NOMO-1 treated with dmso at 0.1 percent for 144 hours (cell line): Measurements from ENCODE around the gene GABRE.
"Not testable (repeated sequence)": the region's sequence is repeated elsewhere in the genome, so short reads cannot be mapped to it uniquely, and the experiment has no call there.

Source experiments
- DNase-seq: peaks from one replicate; lab custom pipeline; 2025; ENCODE audit not compliant: unreplicated experiment; lab: John Stamatoyannopoulos, UW

Gene GABRE

DNA sequence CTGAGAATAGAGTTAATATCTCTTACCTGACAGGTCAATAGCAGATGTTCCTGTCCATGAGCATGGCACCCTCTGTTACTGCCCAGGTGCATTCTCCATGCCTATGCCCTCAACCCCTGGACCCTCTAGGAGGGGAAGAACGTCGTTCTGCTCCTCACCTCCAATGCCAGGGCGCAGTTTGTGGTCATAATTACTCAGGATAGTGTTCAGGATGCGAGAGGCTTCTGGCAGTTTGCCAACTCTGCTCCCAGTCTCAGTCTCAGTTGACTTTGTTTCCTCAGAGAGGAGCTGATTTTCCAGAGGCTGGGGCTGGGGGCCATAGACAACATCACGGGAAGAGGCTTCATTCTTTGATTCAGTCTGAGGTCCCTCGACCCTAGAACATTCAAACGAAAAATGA lies 4.4 kb downstream of the GABRE start:
- DNase-seq: no peak

GRCh38 chrX:151966236-151966635 lies 8.2 kb downstream of the GABRE start:
- DNase-seq: no peak

DNA sequence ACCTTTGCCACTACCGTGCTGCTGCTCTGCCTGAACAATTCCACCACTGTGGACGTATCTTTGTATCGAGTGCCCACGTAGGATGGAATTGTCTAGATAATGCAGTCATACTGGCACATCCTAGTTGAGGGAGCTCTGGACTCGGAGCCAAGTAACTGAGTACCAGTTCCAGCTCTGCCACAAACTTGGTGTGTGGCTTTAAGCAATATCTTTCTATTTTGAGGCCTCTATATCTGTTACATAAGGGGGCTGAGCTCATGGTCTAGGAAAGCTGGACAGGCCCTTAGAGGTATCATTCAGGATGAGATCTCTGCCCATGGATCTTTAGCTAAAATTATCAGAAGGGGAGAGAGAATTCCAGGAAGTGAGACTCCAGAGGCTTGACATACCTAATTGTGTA lies 12.4 kb downstream of the GABRE start:
- no peak for DNase-seq

DNA sequence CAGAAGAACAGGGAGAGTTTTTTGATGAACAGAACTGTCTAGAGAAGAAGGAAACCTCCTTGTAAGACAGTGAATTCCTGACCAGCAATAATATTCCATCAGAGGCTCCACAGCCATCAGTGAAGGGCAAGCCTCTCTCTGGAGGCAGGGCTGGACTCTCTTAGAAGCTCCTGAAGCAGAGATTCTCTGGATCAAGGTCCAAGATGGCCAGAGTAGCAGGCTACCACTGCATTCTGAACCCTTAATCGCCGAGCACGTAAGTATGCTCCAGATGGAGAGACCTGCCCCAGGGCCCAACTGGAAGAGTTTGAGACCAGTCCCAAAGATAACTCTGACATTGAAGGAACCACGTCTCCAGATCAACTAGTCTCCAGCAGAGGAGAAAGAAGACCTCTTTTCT lies 16.4 kb downstream of the GABRE start:
- no peak for DNase-seq

DNA sequence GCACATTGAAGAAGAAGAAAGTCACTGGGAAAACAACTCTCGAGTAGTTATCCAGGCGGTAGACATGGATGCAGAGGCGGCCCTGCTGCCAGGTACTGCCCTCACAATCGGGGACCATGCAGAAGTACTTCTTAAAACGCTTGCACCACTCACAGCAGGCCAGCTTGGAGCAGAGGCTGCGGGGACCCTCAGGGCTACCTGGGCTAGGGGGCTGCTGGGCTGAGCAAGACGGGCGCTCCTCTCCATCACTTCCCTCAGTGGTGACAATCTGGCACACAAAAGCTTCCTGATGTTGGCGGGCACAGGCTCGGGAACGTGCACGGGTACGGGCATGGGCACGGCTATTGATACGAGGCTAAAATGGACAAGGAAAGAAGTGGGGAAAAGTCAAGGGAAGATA lies 19.7 kb downstream of the GABRE start:
- DNase-seq: no peak

DNA sequence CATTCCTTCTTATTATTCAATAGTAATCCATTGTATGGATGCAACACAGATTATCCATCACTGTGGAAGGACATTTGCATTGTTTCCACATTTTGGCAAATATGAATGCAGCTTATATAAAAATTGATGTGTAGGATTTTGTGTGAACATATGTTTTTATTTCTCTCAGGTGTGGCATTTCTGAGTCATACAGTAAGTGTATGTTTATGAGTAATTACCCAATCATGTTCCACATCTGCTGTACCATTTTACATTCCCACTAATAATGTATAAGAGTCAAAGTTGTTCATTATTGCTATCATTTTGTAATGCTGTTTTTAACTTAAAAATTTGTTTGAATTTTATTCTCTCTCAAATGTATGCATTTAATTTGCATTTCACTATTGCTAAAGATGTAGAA lies 36.3 kb downstream of the GABRE start:
- no peak for DNase-seq

DNA sequence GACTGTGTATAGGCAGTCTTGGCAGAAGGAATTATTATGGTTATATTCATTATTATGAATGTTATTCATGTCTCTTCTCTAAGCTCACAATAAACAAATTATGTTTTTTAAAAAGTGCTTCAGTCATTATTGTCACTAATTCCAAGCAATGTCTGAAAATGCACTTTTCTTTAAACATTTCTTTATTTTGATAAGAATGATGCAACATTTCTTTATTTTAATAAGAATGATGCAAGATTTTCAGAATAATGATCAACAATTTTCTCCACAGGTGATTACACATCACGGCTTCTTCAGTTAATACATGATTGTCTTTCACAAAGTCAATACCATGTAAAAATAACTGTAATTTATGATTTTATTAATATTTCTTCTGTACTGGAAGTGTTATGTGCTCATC lies 39.1 kb downstream of the GABRE start:
- DNase-seq: no peak

DNA sequence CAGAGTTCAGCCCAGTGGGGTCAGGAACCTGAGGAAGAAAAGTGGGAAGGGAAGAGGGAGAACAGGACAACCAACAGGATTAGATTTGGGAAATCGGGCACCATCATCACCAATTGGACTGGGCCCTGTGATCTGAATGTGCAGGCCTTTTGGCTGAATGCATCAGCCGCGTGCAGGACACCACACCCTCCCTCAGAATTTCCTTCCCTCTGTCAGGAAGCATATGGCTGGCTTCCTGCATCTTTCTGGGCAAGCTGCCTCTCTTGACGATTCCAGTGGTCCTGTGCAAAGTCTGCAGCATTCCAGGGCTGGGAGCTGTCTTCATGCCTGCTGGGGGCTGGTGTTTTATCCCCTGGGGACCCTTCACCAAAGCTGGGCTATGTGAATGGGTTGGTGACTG lies 45.4 kb downstream of the GABRE start:
- no peak for DNase-seq

GRCh38 chrX:151923648-151924047 lies 50.8 kb downstream of the GABRE start:
- no peak for DNase-seq

GRCh38 chrX:151922692-151923091 lies 51.8 kb downstream of the GABRE start:
- no peak for DNase-seq

GRCh38 chrX:151921866-151922265 lies 52.6 kb downstream of the GABRE start:
- DNase-seq: no peak

- no peak for DNase-seq
These were observed 53.2 kb downstream of the GABRE start for GRCh38 chrX:151921292-151921691.

GRCh38 chrX:151920530-151920929 lies 53.9 kb downstream of the GABRE start:
- DNase-seq: no peak

- no peak for DNase-seq
These were observed 54.4 kb downstream of the GABRE start for GRCh38 chrX:151920101-151920500.

GRCh38 chrX:151919610-151920009 lies 54.9 kb downstream of the GABRE start:
- DNase-seq: no peak

DNA sequence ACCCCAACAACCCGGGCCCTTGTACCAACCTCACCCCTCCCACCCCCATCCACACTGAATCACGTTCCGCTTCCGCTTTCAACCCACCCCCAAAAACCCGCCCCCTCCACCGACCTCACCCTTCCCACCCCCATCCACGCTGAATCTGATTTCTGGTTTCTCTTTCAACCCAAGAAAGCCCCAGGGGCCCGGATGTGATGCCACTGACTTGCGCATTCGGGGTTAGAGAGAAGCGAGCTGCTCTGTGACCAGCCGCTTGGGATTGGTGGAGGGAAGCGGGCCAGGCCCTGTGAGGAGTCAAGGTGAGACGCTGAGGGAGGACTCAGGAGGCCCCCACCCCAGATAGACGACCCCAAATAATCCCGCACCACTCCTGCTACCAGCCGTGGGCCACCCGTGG lies 55.7 kb downstream of the GABRE start:
- not testable (repeated sequence) for DNase-seq

DNA sequence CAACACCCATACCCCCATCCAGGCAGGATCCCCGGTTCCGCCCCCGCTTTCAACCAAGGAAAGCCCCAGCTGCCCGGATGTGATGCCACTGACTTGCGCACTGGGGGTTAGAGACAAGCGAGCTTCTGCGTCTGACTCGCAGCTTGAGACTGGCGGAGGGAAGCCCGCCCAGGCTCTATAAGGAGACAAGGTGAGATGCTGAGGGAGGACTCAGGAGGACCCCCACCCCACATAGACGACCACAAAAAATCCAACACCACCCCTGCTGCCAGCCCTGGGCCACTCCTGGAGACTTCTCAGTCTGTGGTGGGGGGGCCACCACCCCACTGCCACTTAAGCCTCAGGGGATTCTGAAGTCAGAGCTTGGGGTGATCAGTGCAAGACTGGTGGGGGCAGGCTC lies 61.7 kb downstream of the GABRE start, which contains the start of gene MAGEA4:
MAGEA4 (plus strand) TSS at position 110 of the 400 bp plus-strand sequence. CDS start 10,776 bp downstream, outside the sequence.
- no peak for DNase-seq

DNA sequence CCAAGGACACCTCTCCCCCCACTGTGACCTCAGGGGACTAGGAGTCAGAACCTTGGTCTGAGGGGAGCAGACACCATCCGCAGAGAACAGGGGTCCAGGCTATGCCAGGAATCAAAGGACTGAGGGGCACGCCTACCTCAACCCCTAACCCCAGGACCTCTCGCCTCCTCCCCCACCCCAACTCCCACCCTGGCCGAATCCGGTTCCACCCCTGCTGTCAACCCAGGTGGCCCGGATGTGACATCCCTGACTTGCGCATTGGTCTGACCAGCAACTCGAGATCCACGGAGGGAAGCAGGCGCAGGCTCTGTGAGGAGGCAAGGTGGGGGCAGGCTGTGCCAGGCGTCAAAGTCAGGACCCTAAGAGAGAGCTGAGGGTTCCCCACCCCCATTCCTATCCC lies 62.3 kb downstream of the GABRE start:
- DNase-seq: no peak

GRCh38 chrX:151904989-151905388 lies 69.5 kb downstream of the GABRE start:
- DNase-seq: no peak
